Measurements from ENCODE around the gene MAPK8IP2. TPM values are rescaled to one million over a fixed set of nuclear protein-coding genes. Genes with fewer than 3 reads are reported as not detected.

MAPK8IP2 gene
- total RNA-seq, 4 donors from 2014 or later: 0.39 to 0.85 (median 0.47) TPM

DNA sequence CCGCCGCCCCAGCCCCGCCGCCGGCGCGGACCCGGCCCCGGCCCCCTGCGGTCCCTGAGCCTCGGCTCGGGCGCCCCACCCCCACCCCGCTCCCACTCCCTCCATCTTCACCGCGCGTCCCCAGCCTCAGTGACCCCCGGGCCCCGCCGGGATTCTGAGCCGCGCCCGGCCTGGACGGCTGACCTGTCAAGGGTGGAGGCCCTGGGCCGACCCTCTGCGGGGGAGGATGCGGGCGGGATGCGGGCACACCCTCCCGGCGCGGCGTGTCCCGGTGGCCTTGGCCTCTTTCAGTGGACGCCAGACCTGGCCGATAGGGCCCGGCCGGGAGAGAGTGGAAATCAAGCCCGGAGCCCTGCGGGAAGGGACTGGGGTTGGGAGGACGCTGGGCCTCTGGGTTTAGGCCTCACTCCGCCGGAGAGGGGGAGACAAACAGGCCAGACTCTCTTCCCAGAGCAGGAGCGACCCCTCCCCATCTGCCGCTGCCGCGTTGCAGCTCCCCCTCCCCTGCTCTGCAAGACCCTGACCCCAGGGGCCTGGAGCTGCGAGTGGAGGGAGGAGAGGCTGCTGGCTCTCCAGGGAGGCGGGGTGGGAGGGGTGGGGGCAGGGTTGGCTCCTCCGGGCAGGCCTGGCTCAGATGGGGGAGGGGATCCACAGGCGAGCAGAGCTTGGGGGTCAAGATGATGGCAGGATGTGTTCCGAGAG, 525 bp downstream of the MAPK8IP2 start:
- in situ Hi-C loops (cut with MboI; ENCODE audit: low sequenced_read_pairs in 4 of 4): no loop called here
- DNase-seq (no peak), ATAC-seq (no peak)
- no peaks in the 10 kb centered on the region for H3K9me3 ChIP-seq
- H3K27ac ChIP-seq: no peak overlapping the region
- peak overlapping the region in 3 of 4 donors; percentile 28 to 35 (median 30) for H3K4me3 ChIP-seq
- no peaks in the 10 kb centered on the region for H3K4me1 ChIP-seq
- intact Hi-C loops (cut with DNase I; ENCODE audit: low total_unique reads): no loop called here
- H3K36me3 ChIP-seq: no peaks in the 10 kb centered on the region
- peaks cover 25 to 60% (median 45%) of the 10 kb centered on the region in 3 donors for H3K27me3 ChIP-seq
- TF ChIP-seq, protein P1, sequence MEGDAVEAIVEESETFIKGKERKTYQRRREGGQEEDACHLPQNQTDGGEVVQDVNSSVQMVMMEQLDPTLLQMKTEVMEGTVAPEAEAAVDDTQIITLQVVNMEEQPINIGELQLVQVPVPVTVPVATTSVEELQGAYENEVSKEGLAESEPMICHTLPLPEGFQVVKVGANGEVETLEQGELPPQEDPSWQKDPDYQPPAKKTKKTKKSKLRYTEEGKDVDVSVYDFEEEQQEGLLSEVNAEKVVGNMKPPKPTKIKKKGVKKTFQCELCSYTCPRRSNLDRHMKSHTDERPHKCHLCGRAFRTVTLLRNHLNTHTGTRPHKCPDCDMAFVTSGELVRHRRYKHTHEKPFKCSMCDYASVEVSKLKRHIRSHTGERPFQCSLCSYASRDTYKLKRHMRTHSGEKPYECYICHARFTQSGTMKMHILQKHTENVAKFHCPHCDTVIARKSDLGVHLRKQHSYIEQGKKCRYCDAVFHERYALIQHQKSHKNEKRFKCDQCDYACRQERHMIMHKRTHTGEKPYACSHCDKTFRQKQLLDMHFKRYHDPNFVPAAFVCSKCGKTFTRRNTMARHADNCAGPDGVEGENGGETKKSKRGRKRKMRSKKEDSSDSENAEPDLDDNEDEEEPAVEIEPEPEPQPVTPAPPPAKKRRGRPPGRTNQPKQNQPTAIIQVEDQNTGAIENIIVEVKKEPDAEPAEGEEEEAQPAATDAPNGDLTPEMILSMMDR (IDR thresholded peaks at IDR 0.05 in 4 of 5, conservative IDR thresholded peaks at IDR 0.05 in 1 of 5): no peak
- TF ChIP-seq POLR2A (IDR thresholded peaks at IDR 0.05): no peak

DNA sequence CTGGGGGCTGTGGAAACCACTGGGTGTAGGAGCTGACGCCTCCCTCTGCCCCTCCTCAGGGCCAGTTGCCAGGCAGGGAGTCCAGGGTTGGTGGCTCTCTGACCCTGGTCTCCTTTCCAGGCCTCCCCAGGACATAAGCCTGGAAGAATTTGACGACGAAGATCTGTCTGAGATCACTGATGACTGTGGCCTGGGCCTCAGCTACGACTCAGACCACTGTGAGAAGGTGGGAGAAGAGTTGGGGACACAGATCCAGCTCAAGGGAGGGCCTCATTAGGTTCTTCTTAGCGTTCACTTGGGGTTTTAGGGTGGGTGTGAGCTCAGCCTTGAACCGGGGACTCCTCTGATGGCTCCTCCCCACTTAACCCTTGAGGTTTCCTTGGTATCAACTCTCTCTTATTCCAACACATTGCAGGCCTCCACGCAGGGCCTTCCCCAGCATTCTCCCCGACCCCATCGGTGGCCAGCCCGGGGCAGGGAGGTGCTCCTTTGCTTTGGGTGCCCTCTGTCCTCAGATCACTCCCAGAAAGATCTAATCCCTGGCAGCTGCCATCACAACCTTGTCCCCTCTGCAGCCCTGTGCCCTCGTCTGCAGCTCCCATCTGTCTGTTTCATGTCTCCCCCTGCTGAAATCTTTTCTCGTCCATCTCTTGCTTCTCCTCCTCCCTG, 1.2 kb downstream of the MAPK8IP2 start:
- Histone ChIP-seq H3K4me3 (no peak overlapping the region), H3K27me3 (peaks cover 25 to 60% (median 45%) of the 10 kb centered on the region in 3 donors), H3K4me1 (no peaks in the 10 kb centered on the region), H3K36me3 (no peaks in the 10 kb centered on the region), H3K27ac (no peak overlapping the region), H3K9me3 (no peaks in the 10 kb centered on the region)
- in situ Hi-C loops (cut with MboI; ENCODE audit: low sequenced_read_pairs in 4 of 4) (no loop called here), intact Hi-C loops (cut with DNase I; ENCODE audit: low total_unique reads) (no loop called here)
- no peak for DNase-seq
- TF ChIP-seq, protein P1 (IDR thresholded peaks at IDR 0.05 in 4 of 5, conservative IDR thresholded peaks at IDR 0.05 in 1 of 5): no peak
- no peak for TF ChIP-seq POLR2A (IDR thresholded peaks at IDR 0.05)
- no peak for ATAC-seq

DNA sequence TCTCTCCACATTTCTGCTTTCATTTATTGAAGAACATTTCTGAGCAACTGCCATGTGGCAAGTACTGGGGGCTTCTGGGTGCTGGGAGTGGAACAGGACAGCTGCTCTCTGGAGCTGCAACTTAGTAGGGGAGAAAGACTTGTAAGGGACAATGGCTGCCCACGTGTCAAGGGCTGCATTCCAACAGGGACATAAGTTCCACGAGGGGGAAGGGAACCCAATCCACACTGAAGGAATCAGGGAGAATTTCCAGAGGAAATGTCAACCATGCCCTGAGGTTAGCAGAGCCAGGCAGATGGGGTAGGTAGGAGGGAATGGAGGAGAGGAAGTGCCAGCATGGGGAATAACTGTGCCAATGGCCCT, 1.7 kb downstream of the MAPK8IP2 start:
- Histone ChIP-seq H3K27ac (no peak overlapping the region), H3K27me3 (peaks cover 28 to 60% (median 45%) of the 10 kb centered on the region in 3 donors), H3K4me1 (no peaks in the 10 kb centered on the region), H3K9me3 (no peaks in the 10 kb centered on the region), H3K4me3 (no peak overlapping the region), H3K36me3 (no peaks in the 10 kb centered on the region)
- in situ Hi-C loops (cut with MboI; ENCODE audit: low sequenced_read_pairs in 4 of 4) (no loop called here), intact Hi-C loops (cut with DNase I; ENCODE audit: low total_unique reads) (no loop called here)
- no peak for DNase-seq
- ATAC-seq: no peak
- TF ChIP-seq, protein P1 (IDR thresholded peaks at IDR 0.05 in 4 of 5, conservative IDR thresholded peaks at IDR 0.05 in 1 of 5): no peak
- TF ChIP-seq POLR2A (IDR thresholded peaks at IDR 0.05): no peak

DNA sequence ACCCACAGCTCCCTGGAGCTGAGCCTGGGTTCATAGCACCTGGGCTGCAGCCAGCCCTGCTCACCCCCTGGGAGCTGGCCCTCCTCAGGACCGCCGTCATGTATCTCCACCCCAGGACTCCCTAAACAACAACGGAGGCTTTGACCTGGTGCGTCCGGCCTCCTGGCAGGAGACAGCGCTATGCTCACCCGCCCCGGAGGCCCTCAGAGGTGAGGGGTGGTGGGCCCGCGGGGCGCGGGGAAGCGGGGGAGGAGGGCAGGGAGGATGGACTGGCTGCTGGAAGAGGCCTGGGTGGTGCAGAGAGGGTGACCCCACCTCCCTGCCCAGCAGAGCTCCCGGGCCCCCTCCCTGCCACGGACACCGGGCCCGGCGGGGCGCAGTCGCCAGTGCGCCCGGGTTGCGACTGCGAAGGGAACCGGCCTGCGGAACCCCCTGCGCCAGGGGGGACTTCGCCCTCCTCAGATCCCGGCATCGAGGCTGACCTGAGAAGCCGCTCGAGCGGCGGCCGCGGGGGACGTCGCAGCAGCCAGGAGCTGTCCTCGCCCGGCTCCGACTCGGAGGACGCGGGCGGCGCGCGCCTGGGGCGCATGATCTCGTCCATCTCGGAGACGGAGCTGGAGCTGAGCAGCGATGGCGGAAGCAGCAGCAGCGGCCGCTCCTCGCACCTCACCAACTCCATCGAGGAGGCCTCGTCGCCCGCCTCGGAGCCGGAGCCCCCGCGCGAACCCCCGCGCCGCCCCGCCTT, 3.1 kb downstream of the MAPK8IP2 start:
- intact Hi-C loops (cut with DNase I; ENCODE audit: low total_unique reads) (no loop called here), in situ Hi-C loops (cut with MboI; ENCODE audit: low sequenced_read_pairs in 4 of 4) (no loop called here)
- DNase-seq (no peak), ATAC-seq (no peak)
- Histone ChIP-seq H3K27ac (no peak overlapping the region), H3K4me1 (no peaks in the 10 kb centered on the region), H3K36me3 (no peaks in the 10 kb centered on the region), H3K9me3 (no peaks in the 10 kb centered on the region), H3K27me3 (peaks cover 28 to 64% (median 44%) of the 10 kb centered on the region in 3 donors), H3K4me3 (no peak overlapping the region)
- TF ChIP-seq, protein P1 (IDR thresholded peaks at IDR 0.05 in 4 of 5, conservative IDR thresholded peaks at IDR 0.05 in 1 of 5): no peak
- no peak for TF ChIP-seq POLR2A (IDR thresholded peaks at IDR 0.05)

Measured in gastrocnemius medialis (tissue), 4 donors.